ENCODE measurements around the gene FCHO2.

- TF ChIP-seq MYC (IDR thresholded peaks at IDR 0.05; ENCODE audit: low read depth, low read length) (no peak), EZH2 (IDR thresholded peaks at IDR 0.05; ENCODE audit: borderline replicate concordance, low read depth, low read length, severe bottlenecking) (no peak), POLR2A (IDR thresholded peaks at IDR 0.05; ENCODE audit: low read depth, low read length) (no peak), CTCF (IDR thresholded peaks at IDR 0.05; ENCODE audit: extremely low read depth in 1 of 2, insufficient read depth in 1 of 2, low read depth in 1 of 2, low read length in 2 of 2) (no peak)
Measured at GRCh38 chr5:72937517-72938061, 18.3 kb upstream of the FCHO2 start.
